NCI-H1930 (cell line): ENCODE data around the gene ACTL8.

Experiments
- DNase-seq, 2 experiments: peaks; one replicate each; lab custom pipeline; 2025; lab: John Stamatoyannopoulos, UW

ACTL8 gene

DNA sequence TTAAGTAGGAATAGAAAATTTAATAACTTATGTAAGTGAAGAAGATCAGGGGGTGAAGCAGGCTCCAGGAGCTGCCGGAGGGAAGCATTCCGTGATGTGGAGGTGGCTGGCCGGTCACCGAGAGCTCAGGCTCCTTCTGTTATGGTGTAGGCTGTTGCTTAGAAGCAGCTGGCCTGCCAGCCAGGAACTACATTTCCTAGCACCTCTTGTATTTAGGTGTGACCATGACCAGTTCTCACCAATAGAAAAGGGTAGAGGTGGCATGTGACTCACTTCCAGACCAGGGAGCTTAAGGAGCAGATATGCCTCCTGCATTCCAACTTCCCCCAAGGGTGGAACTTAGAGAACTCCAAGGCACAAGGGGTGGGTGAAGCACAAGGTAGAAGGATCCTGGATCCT, 120.7 kb downstream of the ACTL8 start:
- no peak for DNase-seq
